Hepatocyte (in vitro differentiated cells): ENCODE measurements around the gene LRRC8D. TPM values are rescaled to one million over a fixed set of nuclear protein-coding genes. Genes with fewer than 3 reads are reported as not detected.
A peak's percentile ranks its signal among the peaks of the same experiment; 100 is the strongest.

Source experiments
- DNase-seq: peaks from one replicate; pipeline ENCODE4 v3.0.0-alpha.2; 2016; ENCODE audit warnings: low spot score
- H2AFZ ChIP-seq: fragments of 200-600 bp; sonication (generic); 2 replicates; pipeline ENCODE4 v1.6.0; 2016; ENCODE audit warnings: antibody characterized with exemption, mild to moderate bottlenecking
- H3K27ac ChIP-seq: fragments of 200-600 bp; sonication (generic); 2 replicates; pipeline ENCODE4 v1.5.1; 2016; ENCODE audit warnings: mild to moderate bottlenecking
- H3K27me3 ChIP-seq: fragments of 200-600 bp; sonication (generic); 2 replicates; pipeline ENCODE4 v1.6.1; 2016
- H3K36me3 ChIP-seq: fragments of 200-600 bp; sonication (generic); replicated peaks from 2 replicates; pipeline ENCODE4 v1.5.1; 2016; ENCODE audit warnings: low read depth; ENCODE audit not compliant: insufficient read depth
- H3K4me1 ChIP-seq: fragments of 200-600 bp; sonication (generic); 2 replicates; pipeline ENCODE4 v1.5.1; 2016; ENCODE audit warnings: mild to moderate bottlenecking, moderate library complexity; ENCODE audit not compliant: insufficient read depth
- H3K4me2 ChIP-seq: fragments of 200-600 bp; sonication (generic); 2 replicates; pipeline ENCODE4 v1.6.0; 2016
- H3K4me3 ChIP-seq: fragments of 200-600 bp; sonication (generic); 2 replicates; pipeline ENCODE4 v1.5.1; 2016; ENCODE audit warnings: mild to moderate bottlenecking
- H3K79me2 ChIP-seq: fragments of 200-600 bp; sonication (generic); 2 replicates; pipeline ENCODE4 v1.6.0; 2017; ENCODE audit warnings: mild to moderate bottlenecking
- H3K9me2 ChIP-seq: fragments of 200-600 bp; sonication (generic); replicated peaks from 2 replicates; pipeline ENCODE4 v1.6.0; 2017; ENCODE audit warnings: mild to moderate bottlenecking; ENCODE audit not compliant: insufficient read depth
- H3K9me3 ChIP-seq: fragments of 200-600 bp; sonication (generic); 2 replicates; pipeline ENCODE4 v1.5.1; 2016; ENCODE audit warnings: low read depth, mild to moderate bottlenecking
- H4K20me1 ChIP-seq: fragments of 200-600 bp; sonication (generic); 2 replicates; pipeline ENCODE4 v1.6.0; 2016; ENCODE audit warnings: mild to moderate bottlenecking; ENCODE audit not compliant: insufficient read depth, poor library complexity, severe bottlenecking
- CTCF ChIP-seq: fragments of 200-600 bp; sonication (generic); IDR thresholded peaks from 2 replicates; pipeline ENCODE4 v1.5.1; 2016; ENCODE audit warnings: antibody characterized with exemption, mild to moderate bottlenecking; ENCODE audit not compliant: poor library complexity
- EZH2 ChIP-seq: fragments of 200-600 bp; sonication (generic); IDR thresholded peaks from 2 replicates; pipeline ENCODE4 v1.6.1; 2016; ENCODE audit warnings: antibody characterized with exemption, mild to moderate bottlenecking, borderline replicate concordance
- EZH2phosphoT487 ChIP-seq: fragments of 200-600 bp; sonication (generic); IDR thresholded peaks from one replicate; pipeline ENCODE4 v1.6.1; 2018; ENCODE audit warnings: antibody characterized with exemption, mild to moderate bottlenecking, low read depth, moderate library complexity; ENCODE audit not compliant: unreplicated experiment, severe bottlenecking
- WGBS: methylation state at CpG from one replicate; pipeline ENCODE4 v1.1.6; 2016; ENCODE audit warnings: low lambda C conversion rate; ENCODE audit errors: missing lambda C conversion rate; 5-methylcytosine and 5-hydroxymethylcytosine counted together
- polyA plus RNA-seq: library from polyadenylated mRNA; unstranded; fragments of >200 nt; fragmentation: Nextera tagmentation; extraction: Ambion mirVana; gene quantifications from 2 replicates; pipeline ENCODE4 v1.2.1, GENCODE V29; 2016
- total RNA-seq: library from RNA; depleted of rRNA; stranded (reverse); fragments of >200 nt; gene quantifications from 2 replicates; pipeline ENCODE4 v1.2.3, GENCODE V29; 2014

Gene LRRC8D
- total and polyA plus RNA-seq, 2 experiments from 2014 or later = 15.1 to 28.9 TPM

- TF ChIP-seq CTCF = no peak
- no peak for TF ChIP-seq EZH2phosphoT487
- no peak for TF ChIP-seq EZH2
- WGBS = 57% methylated on average over 9 of the region's 9 CpGs
- Histone ChIP-seq H3K4me2 (peak overlapping the region; percentile 59), H3K27ac (peak overlapping the region; percentile 90), H3K4me1 (peaks cover 28% of the 10 kb centered on the region), H3K9me2 (no peaks in the 10 kb centered on the region), H2AFZ (no peak overlapping the region), H3K9me3 (no peaks in the 10 kb centered on the region), H4K20me1 (no peaks in the 10 kb centered on the region), H3K36me3 (no peaks in the 10 kb centered on the region), H3K4me3 (no peak overlapping the region), H3K79me2 (peaks cover 8% of the 10 kb centered on the region), H3K27me3 (no peaks in the 10 kb centered on the region)
- DNase-seq = peak; percentile 75
Measured at GRCh38 chr1:89901957-89902669, 81.3 kb downstream of the LRRC8D start.

- DNase-seq = no peak
- peak overlapping the region; percentile 90 for H3K27ac ChIP-seq
- H3K4me2 ChIP-seq = no peak overlapping the region
- H3K27me3 ChIP-seq = no peaks in the 10 kb centered on the region
- TF ChIP-seq EZH2phosphoT487 (no peak), CTCF (no peak), EZH2 (no peak)
- peaks cover 36% of the 10 kb centered on the region for H3K4me1 ChIP-seq
- no peak overlapping the region for H3K4me3 ChIP-seq
- H3K9me2 ChIP-seq = no peaks in the 10 kb centered on the region
- 74% methylated on average over 1 of the region's 1 CpG for WGBS
- H4K20me1 ChIP-seq = no peaks in the 10 kb centered on the region
- peaks cover 18% of the 10 kb centered on the region for H3K79me2 ChIP-seq
- no peaks in the 10 kb centered on the region for H3K9me3 ChIP-seq
- no peaks in the 10 kb centered on the region for H3K36me3 ChIP-seq
- H2AFZ ChIP-seq = no peak overlapping the region
Measured at GRCh38 chr1:89903550-89903949, 82.7 kb downstream of the LRRC8D start.

- no peak for DNase-seq
- Histone ChIP-seq H3K9me3 (no peaks in the 10 kb centered on the region), H3K4me2 (no peak overlapping the region), H4K20me1 (no peaks in the 10 kb centered on the region), H3K4me3 (no peak overlapping the region), H3K27me3 (no peaks in the 10 kb centered on the region), H3K4me1 (peaks cover 43% of the 10 kb centered on the region), H3K79me2 (peaks cover 18% of the 10 kb centered on the region), H3K9me2 (no peaks in the 10 kb centered on the region), H3K27ac (no peak overlapping the region), H2AFZ (no peak overlapping the region), H3K36me3 (no peaks in the 10 kb centered on the region)
- no peak for TF ChIP-seq EZH2phosphoT487
- TF ChIP-seq CTCF = no peak
- no peak for TF ChIP-seq EZH2
- 84% methylated on average over 6 of the region's 6 CpGs for WGBS
Measured at GRCh38 chr1:89904219-89904980, 83.6 kb downstream of the LRRC8D start.
